ENCODE measurements around the gene IMPG1. TPM values are rescaled to one million over a fixed set of nuclear protein-coding genes. Genes with fewer than 3 reads are reported as not detected.

Gene IMPG1
- total RNA-seq, 1 donor from 2014 or later: not detected

GRCh38 chr6:76035713-76036112 is 36.7 kb downstream of the IMPG1 start:
- no peak for TF ChIP-seq CTCF (IDR thresholded peaks at IDR 0.05; ENCODE audit: insufficient read depth, low read length, poor library complexity, severe bottlenecking)
- Histone ChIP-seq H3K36me3 (ENCODE audit: control insufficient read depth, insufficient read depth, low read length) (no peaks in the 10 kb centered on the region), H3K4me3 (ENCODE audit: low read depth, low read length) (no peak overlapping the region), H3K27me3 (ENCODE audit: control insufficient read depth, insufficient read depth, low read length) (no peaks in the 10 kb centered on the region)
- DNase-seq (ENCODE audit: low read depth): no peak

GRCh38 chr6:76026101-76026500 is 46.4 kb downstream of the IMPG1 start:
- no peak for DNase-seq (ENCODE audit: low read depth)
- H3K36me3 ChIP-seq (ENCODE audit: control insufficient read depth, insufficient read depth, low read length): no peaks in the 10 kb centered on the region
- no peak for TF ChIP-seq CTCF (IDR thresholded peaks at IDR 0.05; ENCODE audit: insufficient read depth, low read length, poor library complexity, severe bottlenecking)

GRCh38 chr6:76014626-76015530 is 57.6 kb downstream of the IMPG1 start:
- Histone ChIP-seq H3K4me3 (ENCODE audit: low read depth, low read length) (no peak overlapping the region), H3K27me3 (ENCODE audit: control insufficient read depth, insufficient read depth, low read length) (no peaks in the 10 kb centered on the region), H3K36me3 (ENCODE audit: control insufficient read depth, insufficient read depth, low read length) (no peaks in the 10 kb centered on the region)
- no peak for DNase-seq (ENCODE audit: low read depth)
- no peak for TF ChIP-seq CTCF (IDR thresholded peaks at IDR 0.05; ENCODE audit: insufficient read depth, low read length, poor library complexity, severe bottlenecking)

More at GRCh38 chr6:76026101-76026500, 46.4 kb downstream of the IMPG1 start:
- Histone ChIP-seq H3K4me3 (ENCODE audit: low read depth, low read length) (no peak overlapping the region), H3K27me3 (ENCODE audit: control insufficient read depth, insufficient read depth, low read length) (no peaks in the 10 kb centered on the region)

GRCh38 chr6:76004202-76004601 is 68.3 kb downstream of the IMPG1 start:
- DNase-seq (ENCODE audit: low read depth): no peak
- H3K4me3 ChIP-seq (ENCODE audit: low read depth, low read length): no peak overlapping the region
- H3K27me3 ChIP-seq (ENCODE audit: control insufficient read depth, insufficient read depth, low read length): no peaks in the 10 kb centered on the region
- TF ChIP-seq CTCF (IDR thresholded peaks at IDR 0.05; ENCODE audit: insufficient read depth, low read length, poor library complexity, severe bottlenecking): no peak
- H3K36me3 ChIP-seq (ENCODE audit: control insufficient read depth, insufficient read depth, low read length): no peaks in the 10 kb centered on the region

- Histone ChIP-seq H3K27me3 (ENCODE audit: control insufficient read depth, insufficient read depth, low read length) (no peaks in the 10 kb centered on the region), H3K4me3 (ENCODE audit: low read depth, low read length) (no peak overlapping the region), H3K36me3 (ENCODE audit: control insufficient read depth, insufficient read depth, low read length) (no peaks in the 10 kb centered on the region)
- no peak for DNase-seq (ENCODE audit: low read depth)
- no peak for TF ChIP-seq CTCF (IDR thresholded peaks at IDR 0.05; ENCODE audit: insufficient read depth, low read length, poor library complexity, severe bottlenecking)
These were observed 68.8 kb downstream of the IMPG1 start for GRCh38 chr6:76003686-76004085.
